GM19035 (cell line): ENCODE data around the gene CPNE9.

Experiments used
- ATAC-seq: cut with Tn5 transposase; IDR thresholded peaks from one replicate; pipeline ENCODE4 v1.9.1; 2021; ENCODE audit not compliant: unreplicated experiment

The CPNE9 gene

GRCh38 chr3:9686703-9687102 lies 16.9 kb upstream of the CPNE9 start:
- no peak for ATAC-seq

- no peak for ATAC-seq
Observed at GRCh38 chr3:9687514-9687913, 16.1 kb upstream of the CPNE9 start.

- ATAC-seq, result no peak
Observed at GRCh38 chr3:9688961-9689360, 14.7 kb upstream of the CPNE9 start.

GRCh38 chr3:9689757-9690156 lies 13.9 kb upstream of the CPNE9 start:
- no peak for ATAC-seq

GRCh38 chr3:9690451-9691450 lies 12.9 kb upstream of the CPNE9 start:
- ATAC-seq, result peak; percentile 92

- no peak for ATAC-seq
Observed at GRCh38 chr3:9691636-9692035, 12.0 kb upstream of the CPNE9 start.

- ATAC-seq, result no peak
Observed at GRCh38 chr3:9692416-9692815, 11.2 kb upstream of the CPNE9 start.

GRCh38 chr3:9695345-9695744 lies 8.3 kb upstream of the CPNE9 start:
- ATAC-seq, result no peak

- no peak for ATAC-seq
Observed at GRCh38 chr3:9695746-9696145, 7.9 kb upstream of the CPNE9 start.

- ATAC-seq, result no peak
Observed at GRCh38 chr3:9696480-9697220, 7.0 kb upstream of the CPNE9 start.

- no peak for ATAC-seq
Observed at GRCh38 chr3:9697892-9698291, 5.7 kb upstream of the CPNE9 start.

- ATAC-seq, result no peak
Observed at GRCh38 chr3:9698293-9698692, 5.3 kb upstream of the CPNE9 start.

- ATAC-seq, result no peak
Observed at GRCh38 chr3:9700536-9700935, 3.1 kb upstream of the CPNE9 start.

- no peak for ATAC-seq
Observed at GRCh38 chr3:9701006-9701405, 2.6 kb upstream of the CPNE9 start.

- ATAC-seq, result no peak
Observed at GRCh38 chr3:9701711-9702110, 1.9 kb upstream of the CPNE9 start.

- no peak for ATAC-seq
Observed at GRCh38 chr3:9703240-9703639, 393 bp upstream of the CPNE9 start.

- no peak for ATAC-seq
Observed at GRCh38 chr3:9704347-9705322, 1.0 kb downstream of the CPNE9 start.

- no peak for ATAC-seq
Observed at GRCh38 chr3:9710174-9710739, 6.6 kb downstream of the CPNE9 start.

- ATAC-seq, result no peak
Observed at GRCh38 chr3:9712415-9712814, 8.8 kb downstream of the CPNE9 start.

- ATAC-seq, result no peak
Observed at GRCh38 chr3:9713142-9713541, 9.5 kb downstream of the CPNE9 start.

GRCh38 chr3:9715136-9715535 lies 11.5 kb downstream of the CPNE9 start:
- ATAC-seq, result no peak
